HG03039 (cell line): Measurements from ENCODE around the gene TMSB10.
"Not testable (repeated sequence)": the region's sequence is repeated elsewhere in the genome, so short reads cannot be mapped to it uniquely, and the experiment has no call there.

Experiments
- ATAC-seq: cut with Tn5 transposase; IDR thresholded peaks from one replicate; pipeline ENCODE4 v1.9.1; 2021; ENCODE audit warnings: mild to moderate bottlenecking, moderate library complexity; ENCODE audit not compliant: unreplicated experiment

TMSB10 gene

GRCh38 chr2:84927275-84927627 lies 21.8 kb downstream of the TMSB10 start:
- ATAC-seq, result no peak

GRCh38 chr2:84931384-84931821 lies 25.9 kb downstream of the TMSB10 start:
- peak; percentile 55 for ATAC-seq

- ATAC-seq, result no peak
Observed at GRCh38 chr2:84938194-84938879, 32.9 kb downstream of the TMSB10 start.

- ATAC-seq, result peak; percentile 77
Observed at GRCh38 chr2:84939426-84940087, 34.1 kb downstream of the TMSB10 start.

- ATAC-seq, result peak; percentile 0
Observed at GRCh38 chr2:84940088-84940470, 34.6 kb downstream of the TMSB10 start.

- no peak for ATAC-seq
Observed at GRCh38 chr2:84940831-84941412, 35.5 kb downstream of the TMSB10 start.

- no peak for ATAC-seq
Observed at GRCh38 chr2:84942166-84942565, 36.7 kb downstream of the TMSB10 start.

- peak; percentile 27 for ATAC-seq
Observed at GRCh38 chr2:84942964-84943421, 37.5 kb downstream of the TMSB10 start.

GRCh38 chr2:84944295-84944909 lies 38.9 kb downstream of the TMSB10 start:
- ATAC-seq, result no peak

GRCh38 chr2:84945838-84946203 lies 40.4 kb downstream of the TMSB10 start:
- not testable (repeated sequence) for ATAC-seq

GRCh38 chr2:84946204-84947009 lies 41.0 kb downstream of the TMSB10 start:
- peak; percentile 59 for ATAC-seq

GRCh38 chr2:84947010-84947593 lies 41.6 kb downstream of the TMSB10 start:
- ATAC-seq, result no peak

GRCh38 chr2:84953535-84953934 lies 48.1 kb downstream of the TMSB10 start:
- ATAC-seq, result no peak

GRCh38 chr2:84954329-84954728 lies 48.9 kb downstream of the TMSB10 start:
- ATAC-seq, result no peak
